Measurements from ENCODE around the gene TSPEAR.

TSPEAR gene

GRCh38 chr21:44606495-44606894 is 104.9 kb downstream of the TSPEAR start:
- no peaks in the 10 kb centered on the region for H3K79me2 ChIP-seq (ENCODE audit: insufficient read depth, low read length)
- no peak overlapping the region for H3K27ac ChIP-seq (ENCODE audit: low read depth, low read length, poor library complexity, severe bottlenecking)
- no peak overlapping the region for H3K9ac ChIP-seq (ENCODE audit: low read length)
- H3K36me3 ChIP-seq (ENCODE audit: insufficient read depth, low read length) = no peaks in the 10 kb centered on the region
- no peaks in the 10 kb centered on the region for H3K9me2 ChIP-seq (ENCODE audit: low read depth, low read length)
- H2AFZ ChIP-seq (ENCODE audit: low read length) = no peak overlapping the region
- no peak for TF ChIP-seq EZH2 (IDR thresholded peaks at IDR 0.05; ENCODE audit: borderline replicate concordance, low read length)
- no peak for TF ChIP-seq CTCF (IDR thresholded peaks at IDR 0.05; ENCODE audit: low read length)
- H3K4me2 ChIP-seq (ENCODE audit: low read length) = no peak overlapping the region
- no peaks in the 10 kb centered on the region for H3K27me3 ChIP-seq (ENCODE audit: insufficient read depth, low read length)
- H3K4me1 ChIP-seq (ENCODE audit: insufficient read depth, low read length, severe bottlenecking) = no peaks in the 10 kb centered on the region
- no peaks in the 10 kb centered on the region for H4K20me1 ChIP-seq (ENCODE audit: insufficient read depth, low read length)
- H3F3A ChIP-seq (ENCODE audit: insufficient read depth, low read length) = no peaks in the 10 kb centered on the region
- 0 out of 2 replicates have a peak, but pooled peaks cover 2% of the 10 kb centered on the region for H3K9me3 ChIP-seq (ENCODE audit: low read length)
- H3K4me3 ChIP-seq (ENCODE audit: low read depth, low read length, poor library complexity, severe bottlenecking) = no peak overlapping the region

GRCh38 chr21:44603911-44604310 is 107.5 kb downstream of the TSPEAR start:
- Histone ChIP-seq H3K4me1 (ENCODE audit: insufficient read depth, low read length, severe bottlenecking) (no peaks in the 10 kb centered on the region), H3K9me3 (ENCODE audit: low read length) (no peaks in the 10 kb centered on the region), H3K27ac (ENCODE audit: low read depth, low read length, poor library complexity, severe bottlenecking) (no peak overlapping the region), H2AFZ (ENCODE audit: low read length) (no peak overlapping the region), H3K9me2 (ENCODE audit: low read depth, low read length) (no peaks in the 10 kb centered on the region), H3F3A (ENCODE audit: insufficient read depth, low read length) (no peaks in the 10 kb centered on the region), H3K4me2 (ENCODE audit: low read length) (no peak overlapping the region), H3K27me3 (ENCODE audit: insufficient read depth, low read length) (no peaks in the 10 kb centered on the region), H4K20me1 (ENCODE audit: insufficient read depth, low read length) (no peaks in the 10 kb centered on the region), H3K36me3 (ENCODE audit: insufficient read depth, low read length) (no peaks in the 10 kb centered on the region), H3K4me3 (ENCODE audit: low read depth, low read length, poor library complexity, severe bottlenecking) (no peak overlapping the region), H3K79me2 (ENCODE audit: insufficient read depth, low read length) (no peaks in the 10 kb centered on the region), H3K9ac (ENCODE audit: low read length) (no peak overlapping the region)
- TF ChIP-seq CTCF (IDR thresholded peaks at IDR 0.05; ENCODE audit: low read length) = no peak
- no peak for TF ChIP-seq EZH2 (IDR thresholded peaks at IDR 0.05; ENCODE audit: borderline replicate concordance, low read length)

GRCh38 chr21:44603109-44603875 is 108.1 kb downstream of the TSPEAR start:
- Histone ChIP-seq H3K4me1 (ENCODE audit: insufficient read depth, low read length, severe bottlenecking) (no peaks in the 10 kb centered on the region), H4K20me1 (ENCODE audit: insufficient read depth, low read length) (no peaks in the 10 kb centered on the region), H3K27ac (ENCODE audit: low read depth, low read length, poor library complexity, severe bottlenecking) (no peak overlapping the region), H3K9me3 (ENCODE audit: low read length) (no peaks in the 10 kb centered on the region), H3K9me2 (ENCODE audit: low read depth, low read length) (no peaks in the 10 kb centered on the region), H3K4me3 (ENCODE audit: low read depth, low read length, poor library complexity, severe bottlenecking) (no peak overlapping the region), H3K79me2 (ENCODE audit: insufficient read depth, low read length) (no peaks in the 10 kb centered on the region), H3K36me3 (ENCODE audit: insufficient read depth, low read length) (no peaks in the 10 kb centered on the region), H3K4me2 (ENCODE audit: low read length) (no peak overlapping the region), H2AFZ (ENCODE audit: low read length) (no peak overlapping the region), H3K27me3 (ENCODE audit: insufficient read depth, low read length) (no peaks in the 10 kb centered on the region), H3K9ac (ENCODE audit: low read length) (no peak overlapping the region), H3F3A (ENCODE audit: insufficient read depth, low read length) (no peaks in the 10 kb centered on the region)
- no peak for TF ChIP-seq CTCF (IDR thresholded peaks at IDR 0.05; ENCODE audit: low read length)
- no peak for TF ChIP-seq EZH2 (IDR thresholded peaks at IDR 0.05; ENCODE audit: borderline replicate concordance, low read length)
